Measurements from ENCODE around the gene PHLDB2.

PHLDB2 gene

DNA sequence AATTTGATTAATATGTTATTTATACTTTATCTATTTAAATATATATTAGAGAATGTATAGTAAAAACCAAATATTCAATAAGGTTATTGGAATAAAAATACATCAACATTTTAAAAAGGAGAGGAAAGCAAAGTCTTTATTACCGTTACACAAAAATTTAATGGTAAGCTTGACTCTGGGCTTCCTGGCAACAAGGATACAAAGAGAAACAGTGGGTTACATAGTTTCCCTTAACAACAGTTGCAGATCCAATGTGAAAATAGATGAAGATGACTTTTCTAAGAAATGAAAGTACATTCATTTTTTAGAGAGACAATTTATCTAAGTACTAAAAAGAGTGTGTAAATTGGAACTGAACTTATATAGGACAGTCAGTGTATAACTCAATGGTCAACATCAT is 6.0 kb upstream of the PHLDB2 start:
- no peak for TF ChIP-seq SIN3A (IDR thresholded peaks at IDR 0.05; ENCODE audit: borderline replicate concordance, insufficient read depth, low read length)
- TF ChIP-seq, protein P1, sequence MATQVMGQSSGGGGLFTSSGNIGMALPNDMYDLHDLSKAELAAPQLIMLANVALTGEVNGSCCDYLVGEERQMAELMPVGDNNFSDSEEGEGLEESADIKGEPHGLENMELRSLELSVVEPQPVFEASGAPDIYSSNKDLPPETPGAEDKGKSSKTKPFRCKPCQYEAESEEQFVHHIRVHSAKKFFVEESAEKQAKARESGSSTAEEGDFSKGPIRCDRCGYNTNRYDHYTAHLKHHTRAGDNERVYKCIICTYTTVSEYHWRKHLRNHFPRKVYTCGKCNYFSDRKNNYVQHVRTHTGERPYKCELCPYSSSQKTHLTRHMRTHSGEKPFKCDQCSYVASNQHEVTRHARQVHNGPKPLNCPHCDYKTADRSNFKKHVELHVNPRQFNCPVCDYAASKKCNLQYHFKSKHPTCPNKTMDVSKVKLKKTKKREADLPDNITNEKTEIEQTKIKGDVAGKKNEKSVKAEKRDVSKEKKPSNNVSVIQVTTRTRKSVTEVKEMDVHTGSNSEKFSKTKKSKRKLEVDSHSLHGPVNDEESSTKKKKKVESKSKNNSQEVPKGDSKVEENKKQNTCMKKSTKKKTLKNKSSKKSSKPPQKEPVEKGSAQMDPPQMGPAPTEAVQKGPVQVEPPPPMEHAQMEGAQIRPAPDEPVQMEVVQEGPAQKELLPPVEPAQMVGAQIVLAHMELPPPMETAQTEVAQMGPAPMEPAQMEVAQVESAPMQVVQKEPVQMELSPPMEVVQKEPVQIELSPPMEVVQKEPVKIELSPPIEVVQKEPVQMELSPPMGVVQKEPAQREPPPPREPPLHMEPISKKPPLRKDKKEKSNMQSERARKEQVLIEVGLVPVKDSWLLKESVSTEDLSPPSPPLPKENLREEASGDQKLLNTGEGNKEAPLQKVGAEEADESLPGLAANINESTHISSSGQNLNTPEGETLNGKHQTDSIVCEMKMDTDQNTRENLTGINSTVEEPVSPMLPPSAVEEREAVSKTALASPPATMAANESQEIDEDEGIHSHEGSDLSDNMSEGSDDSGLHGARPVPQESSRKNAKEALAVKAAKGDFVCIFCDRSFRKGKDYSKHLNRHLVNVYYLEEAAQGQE (IDR thresholded peaks at IDR 0.05; ENCODE audit: insufficient read depth in 1 of 2, low read depth in 2 of 2, low read length in 2 of 2), result no peak
- no peak for TF ChIP-seq TAF1 (IDR thresholded peaks at IDR 0.05; ENCODE audit: borderline replicate concordance, insufficient read depth, low read length)
- TF ChIP-seq FOXP2 (optimal IDR thresholded peaks at IDR 0.05; ENCODE audit: borderline replicate concordance, extremely low read depth, extremely low read length, insufficient read depth), result no peak

DNA sequence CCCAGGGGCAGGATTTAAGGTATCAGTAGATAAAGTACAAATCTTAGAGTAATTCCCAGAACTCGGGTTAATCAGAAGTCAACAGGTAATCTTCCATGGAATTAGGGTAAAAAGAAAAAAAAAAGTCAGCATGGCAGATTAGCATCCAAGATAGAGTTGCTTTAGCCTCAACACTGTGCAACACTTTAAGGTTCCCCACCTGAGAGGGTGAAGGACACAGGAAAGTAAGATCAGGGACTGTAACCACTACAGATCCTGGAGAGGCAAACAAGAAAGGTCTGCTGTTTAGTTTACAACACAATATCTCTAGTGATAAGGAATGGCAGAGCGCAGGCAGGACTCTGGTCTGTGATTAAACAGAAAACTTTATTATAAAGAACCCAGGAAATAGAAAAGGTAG is 4.1 kb upstream of the PHLDB2 start:
- TF ChIP-seq, protein P1 (IDR thresholded peaks at IDR 0.05; ENCODE audit: insufficient read depth in 1 of 2, low read depth in 2 of 2, low read length in 2 of 2), result no peak
- TF ChIP-seq FOXP2 (optimal IDR thresholded peaks at IDR 0.05; ENCODE audit: borderline replicate concordance, extremely low read depth, extremely low read length, insufficient read depth), result no peak
- TF ChIP-seq SIN3A (IDR thresholded peaks at IDR 0.05; ENCODE audit: borderline replicate concordance, insufficient read depth, low read length), result no peak
- no peak for TF ChIP-seq POLR2AphosphoS5 (IDR thresholded peaks at IDR 0.05; ENCODE audit: low read depth, low read length)
- TF ChIP-seq TAF1 (IDR thresholded peaks at IDR 0.05; ENCODE audit: borderline replicate concordance, insufficient read depth, low read length), result no peak

DNA sequence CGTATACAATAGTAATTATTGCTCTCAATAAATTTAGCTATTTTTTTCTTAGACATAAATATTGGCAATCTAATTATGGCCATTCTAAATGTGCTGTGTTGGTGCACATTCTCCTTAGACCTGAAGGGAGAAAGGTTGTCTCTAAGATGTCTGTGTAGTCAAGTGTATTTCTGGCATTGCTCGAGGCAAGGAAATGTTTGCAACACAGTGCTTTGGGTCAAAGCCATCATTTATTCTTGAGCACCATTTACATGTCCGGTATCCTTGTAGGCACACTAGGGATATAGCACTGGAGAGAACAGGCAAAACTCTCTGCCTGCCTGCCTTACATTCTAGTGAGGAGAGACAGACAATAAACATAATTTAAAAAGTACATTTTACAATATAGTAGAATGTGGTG is 2.6 kb upstream of the PHLDB2 start:
- TF ChIP-seq POLR2AphosphoS5 (IDR thresholded peaks at IDR 0.05; ENCODE audit: low read depth, low read length) (no peak), FOXP2 (optimal IDR thresholded peaks at IDR 0.05; ENCODE audit: borderline replicate concordance, extremely low read depth, extremely low read length, insufficient read depth) (no peak), SIN3A (IDR thresholded peaks at IDR 0.05; ENCODE audit: borderline replicate concordance, insufficient read depth, low read length) (no peak), TAF1 (IDR thresholded peaks at IDR 0.05; ENCODE audit: borderline replicate concordance, insufficient read depth, low read length) (no peak)
- TF ChIP-seq, protein P1 (IDR thresholded peaks at IDR 0.05; ENCODE audit: insufficient read depth in 1 of 2, low read depth in 2 of 2, low read length in 2 of 2), result no peak

DNA sequence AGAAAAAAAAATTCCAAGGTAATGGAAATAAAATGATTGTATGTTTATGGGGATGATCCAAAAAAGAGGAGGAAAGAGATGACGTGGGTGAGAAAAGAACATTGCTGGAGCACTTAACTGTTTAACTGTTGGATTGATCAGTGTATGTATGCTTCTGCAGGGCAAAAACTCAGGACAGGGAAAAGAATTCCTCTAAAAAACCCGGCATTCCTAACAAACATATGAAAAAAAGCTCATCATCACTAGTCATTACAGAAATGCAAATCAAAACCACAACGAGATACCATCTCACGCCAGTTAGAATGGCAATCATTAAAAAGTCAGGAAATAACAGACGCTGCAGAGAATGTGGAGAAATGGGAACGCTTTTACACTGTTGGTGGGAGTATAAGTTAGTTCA is 1.6 kb upstream of the PHLDB2 start:
- TF ChIP-seq POLR2AphosphoS5 (IDR thresholded peaks at IDR 0.05; ENCODE audit: low read depth, low read length) (no peak), TAF1 (IDR thresholded peaks at IDR 0.05; ENCODE audit: borderline replicate concordance, insufficient read depth, low read length) (no peak), FOXP2 (optimal IDR thresholded peaks at IDR 0.05; ENCODE audit: borderline replicate concordance, extremely low read depth, extremely low read length, insufficient read depth) (no peak), SIN3A (IDR thresholded peaks at IDR 0.05; ENCODE audit: borderline replicate concordance, insufficient read depth, low read length) (no peak)
- TF ChIP-seq, protein P1 (IDR thresholded peaks at IDR 0.05; ENCODE audit: insufficient read depth in 1 of 2, low read depth in 2 of 2, low read length in 2 of 2), result no peak

DNA sequence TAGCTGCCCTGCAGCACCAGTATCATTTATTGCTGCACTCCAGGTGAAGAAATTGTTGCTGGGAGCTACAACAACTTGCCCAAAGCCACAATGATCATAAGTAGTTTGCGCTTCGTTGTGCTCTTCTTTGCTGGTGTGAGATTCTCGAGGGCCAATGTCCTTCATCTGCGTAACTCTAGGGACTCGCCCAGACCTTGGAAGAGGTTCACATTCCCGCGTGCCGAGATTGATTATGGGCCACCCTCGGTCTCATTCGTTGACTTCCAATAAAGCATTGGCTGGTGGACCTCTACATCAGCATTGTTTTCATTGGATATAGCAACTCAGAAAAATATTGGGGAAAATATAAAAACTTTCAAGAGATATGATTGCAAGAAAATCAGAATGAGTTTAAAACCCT is 423 bp upstream of the PHLDB2 start:
- TF ChIP-seq, protein P1 (IDR thresholded peaks at IDR 0.05; ENCODE audit: insufficient read depth in 1 of 2, low read depth in 2 of 2, low read length in 2 of 2), result no peak
- TF ChIP-seq SIN3A (IDR thresholded peaks at IDR 0.05; ENCODE audit: borderline replicate concordance, insufficient read depth, low read length), result no peak
